ENCODE results near the gene KSR1.
"Not testable (repeated sequence)": the region's sequence is repeated elsewhere in the genome, so short reads cannot be mapped to it uniquely, and the experiment has no call there.

The KSR1 gene

DNA sequence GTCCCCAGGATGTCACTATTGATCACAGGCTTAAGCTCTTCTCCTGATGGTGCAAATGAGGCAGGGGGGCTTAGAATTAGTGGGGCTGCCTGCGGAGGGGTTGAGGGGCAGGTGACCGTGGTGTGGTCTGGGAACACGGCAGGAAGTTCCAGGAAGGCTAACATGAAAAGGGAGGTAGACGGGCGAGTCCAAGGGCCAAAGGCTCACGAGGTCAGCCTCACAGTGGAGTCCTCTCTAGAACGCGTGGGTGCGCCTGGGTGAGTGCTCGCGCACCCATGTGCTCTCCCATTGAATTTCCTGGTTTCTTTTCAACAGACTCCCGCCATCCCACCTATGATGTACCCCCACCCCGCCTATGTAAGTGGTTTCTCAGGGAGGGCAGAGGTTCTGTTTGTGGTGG is 190.0 kb downstream of the KSR1 start:
- no peak for DNase-seq

DNA sequence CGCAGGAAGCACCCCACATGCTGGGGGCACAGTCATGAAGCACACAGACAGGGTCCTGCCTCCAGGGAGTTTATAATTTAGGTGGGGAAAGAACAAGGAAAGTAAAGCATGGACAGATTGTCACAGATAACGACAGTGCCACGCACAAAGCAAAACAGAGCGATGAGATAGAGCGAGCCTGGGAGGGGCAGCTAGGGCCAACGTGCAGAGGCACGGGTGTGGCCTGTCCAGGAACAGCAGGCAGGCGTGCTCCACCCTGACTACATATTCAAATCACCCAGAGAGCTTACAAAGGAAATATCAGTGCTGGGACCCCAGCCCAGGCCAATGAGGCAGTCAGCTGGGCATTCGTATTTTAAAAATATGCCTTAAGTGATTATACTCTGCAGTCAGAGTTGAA is 191.5 kb downstream of the KSR1 start:
- no peak for DNase-seq

DNA sequence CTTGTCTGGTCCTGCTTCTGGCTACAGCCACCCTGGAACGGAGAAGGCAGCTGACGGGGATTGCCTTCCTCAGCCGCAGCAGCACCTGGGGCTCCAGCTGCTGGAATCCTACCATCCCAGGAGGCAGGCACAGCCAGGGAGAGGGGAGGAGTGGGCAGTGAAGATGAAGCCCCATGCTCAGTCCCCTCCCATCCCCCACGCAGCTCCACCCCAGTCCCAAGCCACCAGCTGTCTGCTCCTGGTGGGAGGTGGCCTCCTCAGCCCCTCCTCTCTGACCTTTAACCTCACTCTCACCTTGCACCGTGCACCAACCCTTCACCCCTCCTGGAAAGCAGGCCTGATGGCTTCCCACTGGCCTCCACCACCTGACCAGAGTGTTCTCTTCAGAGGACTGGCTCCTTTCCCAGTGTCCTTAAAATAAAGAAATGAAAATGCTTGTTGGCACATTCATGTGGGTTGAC is 192.9 kb downstream of the KSR1 start:
- not testable (repeated sequence) for DNase-seq

DNA sequence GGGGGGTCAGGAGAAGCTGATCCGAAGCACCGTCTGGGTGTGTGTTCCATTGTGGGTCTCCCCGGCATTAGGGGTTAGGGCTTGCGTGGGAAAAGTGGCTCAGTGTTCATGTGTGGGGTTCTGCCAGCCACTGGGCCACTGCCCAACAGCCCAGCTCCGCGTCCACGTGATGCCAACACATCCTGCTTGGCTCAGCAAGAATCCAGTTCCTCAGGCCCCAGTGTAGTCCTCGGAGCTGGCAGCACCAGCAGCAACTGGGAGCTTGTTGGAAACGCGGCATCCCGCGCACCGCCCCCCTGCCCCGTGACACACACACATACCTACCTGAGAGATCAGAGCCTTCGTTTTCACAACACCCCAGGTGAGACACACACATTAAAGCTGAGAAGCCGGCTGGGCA is 193.7 kb downstream of the KSR1 start:
- no peak for DNase-seq

DNA sequence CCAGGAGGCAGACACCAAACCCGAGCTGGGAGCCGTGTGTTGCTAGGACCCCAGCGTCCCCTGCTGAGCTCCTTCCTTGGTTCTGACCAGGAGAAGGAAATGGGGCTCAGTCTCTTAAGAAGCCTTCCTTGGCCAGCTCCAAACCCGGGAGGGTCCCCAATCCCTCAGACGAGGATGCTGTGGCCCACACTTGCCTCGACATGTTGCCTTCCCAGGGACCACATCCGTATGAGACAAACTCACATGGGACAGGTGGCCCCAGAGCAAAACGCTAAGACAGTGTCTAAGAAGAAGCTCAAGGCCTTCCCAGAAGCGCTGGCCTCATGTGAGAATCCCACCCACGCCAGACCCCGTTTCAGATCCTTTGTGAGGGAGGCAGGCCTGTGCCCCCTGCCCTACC is 194.6 kb downstream of the KSR1 start:
- no peak for DNase-seq

DNA sequence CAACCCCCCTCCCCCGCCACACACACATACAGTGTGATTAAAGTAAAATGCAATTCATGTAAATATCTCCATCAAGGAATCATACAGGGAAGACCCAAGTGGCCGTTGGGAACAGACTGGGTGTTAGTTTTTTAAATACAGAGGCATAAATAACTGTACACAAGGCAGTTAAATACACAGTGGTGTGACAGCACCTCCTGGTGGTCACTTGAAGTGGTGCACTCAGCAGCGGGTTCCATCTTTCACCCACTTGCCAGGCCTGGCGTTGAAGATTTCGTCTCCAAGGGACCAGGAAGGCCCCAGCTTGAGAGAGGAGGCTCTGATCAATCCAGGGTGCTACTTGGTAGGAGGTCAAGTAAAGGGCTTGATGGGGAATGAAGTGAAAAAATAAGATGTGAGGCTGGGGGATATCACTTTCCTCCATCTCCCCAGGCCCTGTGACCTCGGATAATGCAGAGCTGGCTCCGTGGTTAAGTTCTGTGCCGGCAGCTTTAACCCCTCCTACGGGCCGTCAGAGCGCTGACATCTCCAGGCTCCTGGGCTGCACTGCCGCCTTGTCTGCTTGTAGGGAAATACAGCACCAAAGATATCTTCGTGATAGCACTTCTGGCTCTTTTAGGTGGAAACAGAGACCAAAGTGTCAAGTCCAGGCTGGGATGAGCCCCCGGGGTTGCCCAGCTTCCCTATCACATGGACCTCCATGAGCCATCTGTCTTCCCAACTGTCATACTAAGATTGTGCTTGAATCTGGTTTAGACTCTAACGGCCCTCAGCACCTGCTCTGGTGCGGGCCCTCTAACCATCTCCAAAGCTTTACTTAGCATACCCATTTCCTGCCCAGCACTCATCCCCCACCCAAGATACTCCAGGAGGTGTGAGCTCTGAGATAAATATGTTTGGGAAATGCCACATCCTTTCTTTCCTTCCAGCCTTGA is 195.4 kb downstream of the KSR1 start:
- peak; percentile 63 for DNase-seq

DNA sequence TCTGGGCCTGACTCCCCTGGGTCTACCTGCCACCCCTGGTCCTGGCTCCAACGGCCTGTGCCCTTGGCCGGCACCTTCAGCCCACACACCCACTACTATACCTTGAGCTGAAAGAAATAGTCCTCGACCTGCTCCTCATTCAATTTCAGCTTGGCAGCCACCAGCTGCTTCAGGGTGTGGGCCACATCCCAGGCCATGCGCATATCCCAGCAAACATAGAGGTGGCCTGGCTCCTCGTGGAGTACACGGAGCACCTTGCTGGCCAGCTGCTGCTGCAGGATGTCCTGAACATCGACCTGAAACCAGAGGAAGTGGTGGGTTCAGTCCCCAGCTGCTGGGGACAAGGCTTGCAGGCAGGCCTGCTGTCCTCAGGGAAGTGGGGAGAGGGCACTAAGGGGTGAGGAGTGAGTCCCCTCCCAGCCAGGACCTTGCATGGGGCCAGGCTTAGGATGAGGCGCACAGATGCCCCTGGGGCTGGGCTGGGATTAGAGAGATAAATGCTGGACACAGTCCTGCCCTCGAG is 197.3 kb downstream of the KSR1 start:
- DNase-seq = not testable (repeated sequence)

DNA sequence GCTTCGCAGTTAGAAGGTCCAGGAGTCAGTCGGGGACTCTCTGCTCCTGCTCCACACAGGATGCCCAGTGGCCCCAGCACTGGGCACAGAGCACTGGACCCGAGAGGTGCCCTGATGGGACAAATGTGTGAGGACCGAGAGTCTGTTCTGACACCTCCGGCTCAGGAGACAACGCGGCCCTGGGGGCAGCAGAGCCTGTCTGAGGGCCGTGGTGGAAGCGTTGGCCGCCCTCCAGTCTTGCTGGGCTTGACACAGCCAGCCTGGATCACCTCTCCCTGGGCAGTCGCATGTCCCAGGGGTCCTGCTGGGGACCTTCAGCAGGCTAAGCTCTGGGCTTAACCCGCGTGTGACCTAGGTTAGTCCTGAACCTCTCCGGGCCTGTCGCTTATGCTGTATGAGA is 197.9 kb downstream of the KSR1 start:
- DNase-seq = no peak

DNA sequence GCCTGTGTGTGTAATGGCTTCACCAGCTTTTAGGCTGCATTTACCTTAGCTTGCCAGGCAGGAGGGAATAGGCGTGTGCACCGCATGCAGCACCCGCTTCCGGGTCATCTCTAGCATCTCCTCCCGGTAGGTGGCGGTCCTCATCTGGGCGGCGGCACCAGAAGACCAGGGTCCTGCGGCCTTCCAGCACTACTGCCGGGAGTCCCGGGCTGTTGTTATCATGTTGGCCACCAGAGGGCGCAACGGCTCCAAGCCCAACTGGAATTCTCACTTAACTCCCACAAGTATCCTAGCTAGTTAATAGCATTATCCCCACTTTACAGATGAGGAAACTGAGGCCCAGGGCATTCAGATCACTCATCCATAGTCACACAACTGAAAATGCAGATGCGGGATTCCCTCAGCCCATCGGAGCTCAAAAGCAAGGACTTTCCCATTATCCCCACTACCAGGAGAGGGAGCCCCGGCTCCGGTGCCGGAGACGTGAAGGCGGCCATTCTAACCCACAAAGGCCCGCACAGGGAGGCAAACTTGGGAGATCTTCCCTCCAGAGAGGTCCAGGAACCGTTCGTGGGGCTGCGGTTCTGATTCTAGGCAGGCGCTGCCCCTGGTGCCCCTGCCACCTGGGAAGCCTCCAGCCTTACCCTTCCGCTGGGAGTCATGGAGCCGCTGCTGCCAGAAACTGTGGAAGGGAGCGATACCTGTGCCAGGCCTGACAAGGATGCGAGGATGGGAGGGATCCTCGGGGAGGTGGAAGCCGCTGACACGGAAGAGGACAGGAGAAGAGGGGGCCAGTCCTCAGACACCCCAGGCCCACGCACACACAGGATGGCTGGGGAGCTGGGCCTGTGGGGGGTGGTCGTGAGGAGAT is 198.6 kb downstream of the KSR1 start:
- peak; percentile 46 for DNase-seq

DNA sequence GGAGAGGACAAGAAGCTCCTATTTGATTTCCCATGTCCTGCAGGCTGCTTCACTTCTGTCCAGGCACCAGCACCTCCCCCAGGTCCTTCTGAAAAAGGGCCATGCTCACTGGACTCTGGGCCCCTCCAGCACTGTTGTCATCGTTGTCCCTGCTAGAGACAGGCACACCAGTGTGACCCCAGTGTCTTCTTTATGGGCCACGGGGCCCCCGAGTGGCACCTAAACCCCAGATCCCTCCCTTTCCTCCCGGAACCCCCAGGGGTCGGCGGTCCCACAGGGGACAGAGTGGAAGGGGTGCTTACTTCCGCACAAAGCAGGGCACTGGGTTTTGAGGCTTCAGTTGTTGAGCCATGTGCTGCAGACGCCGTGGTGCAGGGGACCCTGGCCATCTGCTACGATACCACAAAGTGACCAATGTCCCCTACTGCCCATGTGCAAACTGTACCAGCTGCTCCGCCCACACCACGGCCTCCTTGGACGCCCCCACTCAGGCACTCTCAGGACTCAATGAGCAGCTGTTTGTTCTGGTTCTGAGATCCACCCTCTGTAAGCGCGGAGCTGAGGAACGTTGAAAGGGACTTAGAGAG is 199.4 kb downstream of the KSR1 start:
- not testable (repeated sequence) for DNase-seq

DNA sequence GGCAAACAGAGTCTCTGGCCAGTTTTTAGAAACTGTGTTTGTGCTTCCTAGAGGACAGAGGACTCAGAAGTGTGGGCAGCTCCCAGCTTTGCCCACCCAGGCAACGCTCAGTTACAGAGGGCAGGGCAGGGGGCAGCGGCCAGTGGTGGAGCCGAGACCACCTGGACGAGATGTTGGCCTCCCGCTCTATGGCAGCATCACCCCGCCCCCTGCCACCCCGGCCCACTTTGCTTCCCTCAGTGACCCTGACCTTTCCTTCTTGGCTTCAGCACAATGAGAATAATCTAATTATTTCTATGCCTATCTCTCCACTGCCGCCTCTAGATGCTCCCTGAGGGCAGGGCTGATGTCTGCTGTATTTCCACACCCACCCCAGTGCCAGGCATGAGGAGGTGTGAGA is 200.4 kb downstream of the KSR1 start:
- DNase-seq = not testable (repeated sequence)

DNA sequence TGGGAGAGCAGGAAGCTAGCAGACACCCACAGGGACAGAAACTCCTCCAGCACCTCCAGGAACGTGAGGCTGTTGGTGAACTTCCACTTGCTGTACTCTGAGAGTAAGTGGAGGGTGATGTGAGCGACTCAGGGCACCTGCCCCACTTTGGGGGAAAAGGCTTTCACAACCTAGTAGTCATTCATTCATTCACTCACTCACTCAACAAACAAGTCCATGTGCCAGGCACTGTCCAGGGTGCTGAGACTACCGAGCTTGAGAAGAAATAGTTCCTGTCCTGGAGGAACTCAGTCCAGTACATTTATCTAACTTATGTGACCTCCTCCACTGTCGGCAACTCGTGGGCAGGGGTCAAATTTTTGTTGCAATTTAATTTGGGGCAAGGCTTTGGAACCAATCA is 201.4 kb downstream of the KSR1 start:
- DNase-seq = no peak

DNA sequence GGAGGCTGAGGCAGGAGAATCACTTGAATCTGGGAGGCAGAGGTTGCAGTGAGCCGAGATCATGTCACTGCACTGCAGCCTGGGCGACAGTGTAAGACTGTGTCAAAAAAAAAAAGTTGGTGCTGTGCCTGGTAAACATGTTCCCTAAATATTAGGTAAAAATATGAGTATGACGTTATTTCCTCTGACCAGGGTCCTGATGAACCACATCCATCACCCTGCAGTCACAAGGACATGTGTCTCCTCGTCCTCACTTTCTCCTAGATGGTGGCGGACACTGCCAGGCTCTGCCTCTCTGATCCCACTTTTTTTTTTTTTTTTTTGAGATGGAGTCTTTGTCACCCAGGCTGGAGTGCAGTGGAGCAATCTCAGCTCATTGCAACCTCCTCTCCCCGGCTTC is 203.4 kb downstream of the KSR1 start:
- no peak for DNase-seq

DNA sequence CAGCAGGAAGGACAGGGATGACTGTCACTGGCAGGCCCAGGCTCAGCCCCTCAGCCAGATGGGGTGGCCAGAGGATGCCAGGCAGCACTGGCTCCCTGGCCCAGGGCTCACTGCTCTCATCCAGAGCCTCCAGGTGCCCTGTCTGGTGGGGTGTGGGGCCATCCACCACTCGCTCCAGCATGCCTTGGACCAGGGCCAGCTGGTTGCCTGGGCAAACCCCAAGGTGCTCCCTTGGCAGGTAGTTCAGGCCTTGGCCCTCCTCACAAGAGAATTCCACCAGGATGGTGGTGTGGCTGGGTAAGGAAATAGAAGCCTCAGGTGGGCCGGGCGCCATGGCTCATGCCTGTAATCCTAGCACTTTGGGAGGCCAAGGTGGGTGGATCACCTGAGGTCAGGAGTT is 204.2 kb downstream of the KSR1 start:
- DNase-seq = no peak

DNA sequence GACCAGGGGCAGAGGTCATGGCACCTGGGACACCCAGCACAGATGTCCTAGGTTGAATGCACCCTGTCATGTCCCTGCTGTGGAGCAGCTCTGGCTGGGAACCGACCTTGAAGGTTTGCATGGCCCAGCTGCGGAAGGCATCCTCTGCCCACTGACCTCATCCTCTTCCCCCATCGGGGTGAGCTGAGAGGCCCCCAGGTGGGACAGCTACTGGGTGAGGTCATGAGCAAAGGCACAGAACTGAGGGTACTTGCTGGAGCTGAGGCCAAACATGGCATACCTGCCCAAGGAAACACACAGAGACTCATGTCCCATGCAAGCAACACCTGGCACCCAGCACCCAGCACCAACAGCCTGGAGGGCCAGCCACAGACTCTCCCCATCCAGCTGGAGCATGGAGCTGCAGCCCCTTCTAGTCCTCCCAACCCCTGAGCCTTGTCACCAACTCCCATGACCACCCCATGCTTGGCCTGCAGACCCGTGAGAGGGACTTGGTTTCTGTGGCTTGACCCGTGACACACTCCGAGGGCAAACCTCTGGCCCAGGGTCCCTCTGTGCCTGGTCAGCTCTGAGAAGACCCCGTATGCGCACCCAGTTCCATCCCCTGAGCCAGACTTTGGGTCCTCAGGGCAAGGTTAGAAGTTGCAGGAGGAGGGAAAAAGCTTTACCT is 207.8 kb downstream of the KSR1 start:
- no peak for DNase-seq

DNA sequence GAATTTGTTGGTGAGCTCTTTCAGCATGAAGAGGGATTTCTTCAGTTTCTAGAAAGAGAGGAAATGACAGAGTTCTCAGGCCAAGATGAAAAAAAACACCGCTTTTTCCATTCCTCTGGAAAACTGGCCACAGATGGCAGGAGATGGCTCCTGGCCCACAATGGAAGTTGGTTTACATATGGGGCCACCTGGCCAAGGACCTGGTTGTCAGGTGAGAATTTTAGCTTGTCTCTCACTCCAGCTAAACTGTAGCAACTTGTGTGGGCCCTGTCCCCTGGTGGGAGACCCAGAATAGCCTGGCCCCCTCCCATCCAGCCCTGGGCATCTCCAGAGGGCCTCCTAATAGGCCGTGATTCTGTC is 208.3 kb downstream of the KSR1 start:
- no peak for DNase-seq

DNA sequence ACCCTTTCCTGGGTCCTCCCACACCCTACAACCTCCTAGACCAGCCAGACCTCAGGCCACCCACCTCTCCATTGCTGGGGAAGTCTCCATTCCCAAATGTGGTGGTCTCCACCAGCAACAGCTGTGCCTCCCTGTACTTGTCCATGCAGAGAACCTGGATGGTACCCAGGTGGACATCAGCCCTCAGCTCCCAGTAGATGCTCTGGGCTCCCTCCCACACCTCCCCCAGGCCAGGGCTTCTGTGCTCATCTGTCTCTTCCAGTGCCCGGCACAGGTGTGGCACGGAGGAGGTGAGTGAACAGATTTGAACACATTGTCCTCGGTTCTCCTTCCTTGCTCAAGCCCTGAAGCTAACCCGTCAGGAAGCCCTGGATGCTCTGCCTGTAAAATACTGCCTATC is 209.3 kb downstream of the KSR1 start:
- no peak for DNase-seq

DNA sequence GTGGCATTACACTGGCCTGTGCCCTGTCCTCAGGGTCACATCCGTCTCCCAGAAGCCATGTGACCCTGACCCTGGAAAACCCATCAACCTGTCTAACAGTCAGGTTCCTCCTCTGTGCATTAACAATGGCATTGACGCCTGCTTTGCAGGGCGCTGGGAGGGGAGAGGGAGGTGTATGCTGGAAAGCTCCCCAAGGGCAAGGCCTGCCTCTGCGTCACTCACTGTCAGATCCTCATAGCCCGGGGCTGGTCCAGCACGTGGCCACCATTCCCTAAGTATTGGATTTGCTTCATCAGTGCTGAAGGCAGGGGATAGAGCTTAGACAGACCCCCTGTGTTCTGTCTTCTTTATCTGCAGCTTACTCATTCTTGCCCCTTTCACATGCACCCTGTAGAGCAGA is 210.0 kb downstream of the KSR1 start:
- not testable (repeated sequence) for DNase-seq

DNA sequence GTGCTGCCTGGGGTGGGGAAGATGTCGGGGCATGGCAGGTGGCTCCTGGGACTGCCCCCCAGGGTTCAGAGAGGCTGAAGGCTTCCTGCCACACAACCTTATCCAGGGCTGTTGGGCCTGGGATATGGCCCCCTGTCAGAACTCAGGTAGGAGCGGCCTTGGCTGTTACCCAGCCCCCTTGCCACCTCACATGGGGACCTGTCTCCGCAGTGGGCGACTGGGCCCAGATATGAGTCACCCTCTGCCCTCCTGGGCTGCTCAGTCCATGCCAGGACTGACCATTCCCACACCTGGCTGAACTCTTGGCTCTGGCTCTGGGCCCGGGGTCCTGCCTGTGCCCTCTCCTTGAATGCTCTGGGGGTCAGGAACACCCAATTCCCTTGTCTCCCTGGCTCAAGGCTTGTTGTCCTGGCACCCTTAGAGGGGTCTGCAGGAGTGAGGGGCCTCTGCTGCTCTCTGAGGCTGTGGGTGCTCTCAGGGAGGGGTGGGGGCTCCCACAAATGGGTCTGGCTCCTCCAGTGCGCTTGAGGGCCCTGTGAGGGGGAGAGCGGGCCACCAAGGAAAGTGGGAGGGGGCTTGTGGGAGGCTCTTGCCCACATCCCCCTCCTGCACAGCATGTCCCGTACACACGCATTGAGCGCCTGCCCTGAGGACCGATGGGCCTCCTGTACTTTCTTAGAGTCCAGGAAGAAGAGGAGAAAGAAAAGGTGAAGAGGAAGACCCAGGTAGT is 210.7 kb downstream of the KSR1 start:
- DNase-seq = no peak

DNA sequence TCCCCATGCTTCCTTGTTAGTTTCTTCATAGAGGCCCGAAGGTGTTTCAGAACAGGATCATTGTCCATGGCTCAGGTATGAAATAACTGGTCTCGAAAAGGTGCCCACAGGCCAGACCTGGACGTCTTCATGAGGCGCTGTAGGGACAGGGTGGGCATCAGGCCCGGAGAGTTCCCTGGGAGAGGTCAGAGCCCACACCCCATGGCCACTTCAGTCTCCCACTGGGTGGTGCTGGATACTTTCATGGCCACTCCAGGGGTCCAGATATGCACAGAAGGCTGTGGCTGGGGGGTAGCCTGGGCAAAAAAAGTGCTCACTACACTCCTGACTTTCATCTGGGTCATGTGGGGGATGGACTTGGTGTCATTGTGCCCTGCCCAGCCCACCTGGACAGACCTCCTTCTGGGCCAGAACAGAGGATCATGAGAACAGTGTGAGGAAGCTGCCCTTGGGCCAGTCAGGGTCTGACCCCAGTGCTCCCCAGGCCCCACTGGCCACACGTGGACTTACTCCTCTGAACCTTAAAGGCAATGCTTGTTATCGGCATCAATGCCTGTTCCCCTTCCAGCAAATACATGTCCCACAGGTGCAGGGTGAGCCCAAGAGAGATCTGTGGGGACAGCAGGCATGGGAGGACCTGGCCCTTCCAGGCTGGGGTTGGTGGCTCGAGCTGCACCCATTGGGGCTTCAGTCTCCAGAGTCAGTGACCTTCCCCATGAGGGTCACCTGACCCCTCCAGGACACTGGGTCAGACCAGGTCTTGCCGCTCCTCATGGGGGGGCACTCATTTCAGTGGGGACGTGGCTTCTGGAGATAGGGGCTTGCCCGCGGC is 211.6 kb downstream of the KSR1 start:
- no peak for DNase-seq

DNA sequence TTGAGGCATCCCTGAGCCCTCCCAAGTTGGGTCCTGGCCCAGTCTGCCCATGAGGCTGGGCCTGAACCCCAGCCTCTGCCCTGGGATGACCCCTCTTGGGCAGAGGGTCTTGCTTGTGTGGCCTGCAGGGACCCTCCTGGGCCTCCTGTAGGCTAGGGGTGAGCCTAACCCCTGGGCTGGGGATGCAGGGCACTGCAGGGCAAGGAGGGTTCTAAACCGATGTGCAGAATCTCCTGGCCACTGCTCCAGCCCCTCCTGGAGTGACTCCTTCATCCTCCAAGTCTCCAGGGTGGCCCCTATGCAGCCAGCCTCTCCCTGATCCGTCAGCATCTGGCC is 212.2 kb downstream of the KSR1 start:
- no peak for DNase-seq

Data from effector CD4-positive, alpha-beta T cell (primary cell).